Measurements from ENCODE around the gene PARVB.

Gene PARVB, protein sequence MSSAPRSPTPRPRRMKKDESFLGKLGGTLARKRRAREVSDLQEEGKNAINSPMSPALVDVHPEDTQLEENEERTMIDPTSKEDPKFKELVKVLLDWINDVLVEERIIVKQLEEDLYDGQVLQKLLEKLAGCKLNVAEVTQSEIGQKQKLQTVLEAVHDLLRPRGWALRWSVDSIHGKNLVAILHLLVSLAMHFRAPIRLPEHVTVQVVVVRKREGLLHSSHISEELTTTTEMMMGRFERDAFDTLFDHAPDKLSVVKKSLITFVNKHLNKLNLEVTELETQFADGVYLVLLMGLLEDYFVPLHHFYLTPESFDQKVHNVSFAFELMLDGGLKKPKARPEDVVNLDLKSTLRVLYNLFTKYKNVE

DNA sequence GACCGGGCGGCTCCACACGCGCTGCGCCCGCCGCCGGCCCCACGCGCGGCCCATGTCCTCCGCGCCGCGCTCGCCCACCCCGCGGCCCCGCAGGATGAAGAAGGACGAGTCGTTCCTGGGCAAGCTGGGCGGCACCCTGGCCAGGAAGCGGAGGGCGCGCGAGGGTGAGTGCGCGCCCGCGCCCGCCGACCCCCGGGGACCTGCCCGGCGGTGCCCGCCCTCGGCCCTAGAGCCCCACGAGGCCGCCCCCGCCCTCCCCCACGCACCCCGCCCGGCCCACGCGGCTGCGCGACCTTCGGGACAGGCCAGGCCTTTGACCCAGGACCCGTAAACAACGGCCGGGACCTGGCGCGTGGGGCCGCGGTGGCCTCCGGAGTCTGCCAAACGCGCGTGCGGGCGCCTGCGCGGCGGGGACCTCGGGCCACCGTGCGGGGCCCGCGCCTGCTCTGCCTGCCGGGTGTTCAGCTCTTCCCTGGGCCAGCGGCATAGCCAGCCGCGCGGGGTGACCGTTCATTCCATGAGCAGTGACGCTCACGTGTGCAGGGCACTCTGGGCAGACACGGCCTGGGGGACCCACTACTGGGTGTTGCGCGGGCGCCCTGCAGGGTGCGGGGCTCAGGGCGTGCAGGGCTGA is at the start of gene PARVB:
Gene PARVB, plus strand, starts transcription at position 15 of the 634 bp plus-strand sequence. Its CDS starts 38 bp downstream, at position 53.
- DNase-seq: no peak

DNA sequence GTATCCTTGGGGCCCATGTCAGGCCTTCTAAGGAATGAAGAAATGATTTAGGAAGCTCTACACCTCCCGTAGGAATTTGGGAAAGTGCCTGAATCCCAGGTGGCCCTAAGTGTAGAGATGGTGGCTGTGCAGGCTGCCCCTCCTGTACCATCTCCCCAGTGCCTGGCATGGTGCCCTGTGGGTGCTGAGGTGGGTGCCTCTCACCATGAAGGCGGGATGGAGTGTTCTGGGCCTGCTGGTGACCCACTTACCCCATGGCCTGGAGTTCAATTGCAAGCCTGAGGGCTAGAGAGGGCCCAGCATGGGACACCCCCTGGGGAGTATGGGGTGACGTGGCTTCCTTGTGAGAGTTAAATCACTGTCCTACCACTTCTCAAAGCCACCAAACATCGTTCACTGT is 49.1 kb upstream of the PARVB start:
- DNase-seq: no peak

DNA sequence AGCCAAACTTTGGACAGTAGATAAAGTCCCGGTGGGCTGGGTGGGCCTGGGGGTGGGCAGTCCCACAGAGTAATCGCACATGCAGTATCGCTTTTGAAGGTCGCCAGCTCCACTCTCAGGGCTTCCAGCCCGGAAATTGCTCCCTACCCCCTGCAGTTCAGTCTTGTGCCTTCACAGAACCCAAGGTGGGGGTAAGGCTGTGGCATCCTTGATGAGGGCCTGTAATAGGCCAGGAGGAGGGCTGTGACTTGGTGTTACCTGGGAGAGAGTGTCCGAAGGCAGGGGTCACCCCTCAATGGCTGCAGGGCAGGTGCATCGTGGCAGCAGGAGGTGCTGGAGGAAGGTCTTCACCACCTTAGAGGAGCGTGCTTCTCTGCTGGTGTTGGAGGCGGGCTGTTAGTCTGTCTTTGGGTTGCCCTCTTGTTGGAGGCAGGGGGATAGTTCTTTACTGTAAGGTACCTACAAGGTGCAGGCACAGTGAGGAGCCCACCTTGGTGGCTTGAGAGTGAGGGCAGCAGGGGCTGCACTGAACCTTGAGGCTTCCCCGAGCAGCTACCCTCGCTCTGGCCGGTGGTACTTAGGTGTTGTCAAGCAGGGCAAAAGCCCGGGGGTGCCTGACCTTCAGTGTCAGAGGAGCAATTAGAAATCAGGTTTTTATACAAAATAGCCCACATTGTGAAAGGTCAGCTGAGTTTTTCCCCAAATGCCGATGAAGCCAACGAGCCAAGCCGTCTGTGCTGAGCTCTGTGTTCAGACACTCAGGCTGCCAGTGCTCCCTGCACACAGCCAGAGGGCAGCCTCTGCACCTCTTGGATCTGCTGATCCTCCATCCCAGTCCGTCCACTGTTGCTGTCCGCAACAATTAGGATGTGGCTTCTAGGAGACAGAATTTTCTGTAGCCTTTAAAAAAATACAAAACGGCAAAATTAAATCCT is 47.0 kb upstream of the PARVB start:
- no peak for DNase-seq

DNA sequence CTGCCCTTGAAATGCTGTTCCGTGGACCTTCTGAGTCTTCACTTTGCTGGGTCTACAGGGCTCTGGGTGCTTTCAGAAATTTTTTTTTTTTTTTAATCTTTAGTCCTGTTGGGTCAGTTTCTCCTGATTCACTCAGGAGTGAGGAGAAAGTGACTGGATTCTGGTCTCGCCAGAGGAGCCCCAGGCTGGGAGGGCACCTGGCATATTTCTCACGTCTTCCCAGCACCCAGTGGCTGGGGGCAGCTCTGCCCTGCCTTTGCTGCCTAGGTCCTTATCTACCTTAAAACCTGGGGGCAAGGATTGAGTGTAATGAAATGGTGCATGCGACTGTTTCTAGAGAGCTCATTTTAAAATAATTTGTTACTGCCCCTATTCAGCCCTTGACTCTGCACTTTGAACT is 45.5 kb upstream of the PARVB start:
- DNase-seq: no peak

DNA sequence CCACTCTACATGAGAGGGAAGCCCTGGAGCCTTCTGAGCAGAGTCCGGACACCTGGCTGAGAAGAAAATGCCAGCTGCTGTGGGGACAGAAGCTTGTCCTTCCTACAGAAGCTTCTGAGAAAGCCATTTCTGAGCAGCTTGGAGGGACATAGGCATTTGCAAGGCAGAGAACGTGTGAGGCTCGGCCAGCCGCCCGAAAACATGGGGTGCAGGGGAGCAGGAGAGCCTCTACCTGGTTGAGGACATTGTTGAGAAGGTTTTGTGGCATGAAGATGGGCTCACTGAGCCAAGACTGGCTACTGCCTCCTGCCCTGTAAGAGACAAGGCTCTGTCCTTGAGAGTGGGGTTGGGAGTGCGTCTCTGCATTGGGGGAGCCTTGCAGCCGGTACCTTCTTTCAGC is 43.5 kb upstream of the PARVB start:
- no peak for DNase-seq

DNA sequence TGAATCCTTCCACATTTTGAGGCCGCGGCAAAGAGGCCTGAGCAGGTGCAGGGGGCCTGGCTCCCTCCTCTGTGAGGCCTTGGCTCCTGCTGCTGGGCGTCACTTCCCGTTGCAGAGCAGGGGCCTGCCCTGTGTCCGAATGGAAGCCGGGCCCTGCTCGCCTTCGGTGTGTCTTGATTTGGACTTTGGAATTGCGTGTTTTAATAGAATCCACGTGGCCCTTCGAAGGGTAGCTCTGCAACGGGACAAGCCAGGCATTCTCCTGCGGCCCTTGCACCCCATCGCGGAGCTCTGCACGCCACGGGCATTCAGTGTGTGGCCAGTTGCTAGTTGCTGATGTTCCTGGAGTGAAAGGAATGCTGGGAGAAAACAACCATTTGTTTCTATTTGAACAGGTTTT is 43.1 kb upstream of the PARVB start:
- DNase-seq: no peak

DNA sequence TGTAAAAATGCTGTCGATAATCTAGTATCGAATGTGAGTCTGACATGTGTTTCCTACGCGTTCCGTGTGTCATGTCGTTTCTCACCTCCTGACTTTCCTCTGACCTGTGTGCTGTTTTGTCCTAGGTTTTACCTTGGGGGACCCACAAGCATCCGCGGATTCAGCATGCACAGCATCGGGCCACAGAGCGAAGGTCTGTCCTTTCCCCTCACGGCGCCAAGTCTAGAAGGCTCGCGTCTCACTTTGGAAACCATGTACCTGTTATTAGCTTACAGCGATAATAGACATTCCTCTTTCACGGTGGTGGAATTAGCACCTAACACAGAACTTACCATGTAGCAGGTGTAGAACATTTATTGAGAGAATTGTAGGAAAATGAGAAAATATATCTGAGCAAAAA is 40.3 kb upstream of the PARVB start:
- DNase-seq: no peak

DNA sequence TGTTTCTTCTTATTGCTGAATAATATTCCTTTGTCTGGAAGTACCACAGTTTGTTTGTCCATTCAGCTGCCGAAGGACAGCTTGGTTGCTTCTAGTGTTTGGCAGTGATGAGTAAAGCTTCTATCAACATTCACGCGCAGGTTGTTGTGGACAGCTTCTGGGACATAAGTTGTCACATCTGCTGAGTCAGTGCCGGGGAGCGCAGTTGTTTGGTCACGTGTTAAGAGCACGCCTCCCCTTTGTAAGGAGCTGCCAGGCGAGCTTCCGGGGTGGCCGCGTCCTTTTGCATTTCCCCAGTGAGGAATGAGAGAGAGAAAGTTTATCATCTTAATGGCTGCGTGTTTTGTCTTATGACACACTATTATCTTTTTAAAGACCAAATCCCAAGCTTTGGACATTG is 38.6 kb upstream of the PARVB start:
- no peak for DNase-seq

DNA sequence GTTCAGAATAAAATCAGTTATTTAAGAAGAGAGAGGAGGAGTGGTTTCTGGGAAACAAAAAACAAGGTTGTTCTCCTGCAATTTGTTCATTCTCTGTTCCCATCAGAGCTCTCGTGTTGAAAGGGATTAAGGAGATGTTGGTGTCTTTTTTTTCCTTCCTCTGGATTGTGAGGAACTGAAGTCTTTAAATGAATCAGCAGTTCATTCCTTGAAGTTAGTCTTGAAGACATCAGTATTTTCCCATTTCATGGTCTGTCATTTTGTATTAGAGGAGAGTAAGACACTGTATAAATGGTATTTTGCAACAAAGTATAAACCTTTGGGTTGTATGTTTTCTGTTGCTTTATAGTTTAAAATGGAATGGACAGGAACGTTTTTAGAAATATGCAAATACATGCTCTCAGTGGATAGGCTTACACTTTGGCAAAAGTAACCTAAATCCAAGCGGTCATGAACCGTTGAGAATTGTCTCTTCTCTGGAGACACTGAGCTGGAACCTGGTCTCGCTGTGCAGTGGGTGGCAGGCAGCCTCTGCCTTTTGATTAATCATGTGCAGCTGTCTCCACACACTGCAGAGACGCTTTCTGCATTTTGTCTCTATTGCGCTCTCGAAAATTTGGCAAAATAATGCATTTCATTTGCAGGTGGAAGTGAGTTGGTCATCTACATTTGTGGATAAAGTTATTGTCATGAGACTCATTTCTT is 35.8 kb upstream of the PARVB start:
- DNase-seq: no peak

DNA sequence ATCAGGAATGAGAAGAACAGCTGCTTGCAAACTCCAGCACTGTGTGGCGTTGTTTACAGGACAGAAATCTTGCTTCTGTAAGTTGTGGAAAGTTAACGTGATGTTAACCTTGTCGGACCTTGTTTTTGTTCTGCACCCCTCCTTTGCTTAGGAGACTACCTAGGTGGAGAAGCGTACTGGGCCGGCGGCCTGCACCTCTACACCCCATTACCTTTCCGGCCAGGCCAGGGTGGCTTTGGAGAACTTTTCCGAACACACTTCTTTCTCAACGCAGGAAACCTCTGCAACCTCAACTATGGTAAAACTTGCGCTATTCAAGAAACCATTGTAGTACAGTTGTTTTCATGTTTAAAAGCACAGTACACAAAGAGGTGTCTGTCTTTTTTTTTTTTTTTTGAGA is 35.1 kb upstream of the PARVB start:
- no peak for DNase-seq

DNA sequence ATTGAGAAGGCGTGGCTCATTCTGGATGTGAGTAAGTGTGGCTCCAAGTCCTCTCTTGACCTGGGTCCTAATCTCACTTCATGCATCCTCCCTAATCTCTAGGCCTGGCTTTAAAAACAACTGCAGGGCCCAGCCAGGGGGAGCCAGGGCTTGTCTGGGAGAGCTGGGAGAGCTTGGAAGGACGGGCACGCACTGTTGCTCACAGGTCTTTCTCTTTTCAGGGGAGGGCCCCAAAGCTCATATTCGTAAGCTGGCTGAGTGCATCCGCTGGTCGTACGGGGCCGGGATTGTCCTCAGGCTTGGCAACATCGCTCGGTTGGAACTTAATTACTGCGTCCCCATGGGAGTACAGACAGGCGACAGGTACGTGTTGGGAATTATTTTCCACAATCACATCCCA is 34.1 kb upstream of the PARVB start:
- DNase-seq: no peak

DNA sequence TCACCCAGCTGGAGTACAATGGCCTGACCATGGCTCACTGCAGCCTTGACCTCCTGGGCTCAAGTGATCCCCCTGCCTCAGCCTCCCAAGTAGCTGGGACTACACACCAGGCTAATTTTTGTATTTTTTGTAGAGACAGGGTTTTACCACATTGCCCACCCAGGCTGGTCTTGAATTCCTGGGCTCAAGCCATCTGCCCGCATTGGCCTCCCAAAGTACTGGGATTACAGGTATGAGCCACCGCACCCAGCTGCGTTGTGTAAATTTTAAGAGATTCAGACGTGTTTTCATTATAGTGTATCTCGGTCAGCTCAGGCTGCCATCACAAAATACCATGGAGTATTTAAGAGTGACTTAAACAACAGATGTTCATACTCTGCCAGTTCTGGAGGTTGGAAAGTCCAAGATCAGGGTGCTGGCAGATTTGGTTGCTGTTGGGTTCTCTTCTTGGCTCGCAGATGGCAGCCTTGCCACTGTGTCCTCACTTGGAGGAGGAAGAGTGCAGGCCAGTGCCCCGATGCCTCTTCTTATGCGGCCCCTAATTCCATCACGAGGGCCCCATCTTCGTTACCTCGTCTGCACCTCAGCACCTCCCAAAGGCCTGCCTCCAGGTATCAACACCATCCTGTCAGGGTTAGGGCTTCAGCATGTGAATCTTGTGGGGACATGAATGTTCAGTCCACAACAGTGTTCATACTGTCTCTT is 32.6 kb upstream of the PARVB start:
- DNase-seq: no peak

DNA sequence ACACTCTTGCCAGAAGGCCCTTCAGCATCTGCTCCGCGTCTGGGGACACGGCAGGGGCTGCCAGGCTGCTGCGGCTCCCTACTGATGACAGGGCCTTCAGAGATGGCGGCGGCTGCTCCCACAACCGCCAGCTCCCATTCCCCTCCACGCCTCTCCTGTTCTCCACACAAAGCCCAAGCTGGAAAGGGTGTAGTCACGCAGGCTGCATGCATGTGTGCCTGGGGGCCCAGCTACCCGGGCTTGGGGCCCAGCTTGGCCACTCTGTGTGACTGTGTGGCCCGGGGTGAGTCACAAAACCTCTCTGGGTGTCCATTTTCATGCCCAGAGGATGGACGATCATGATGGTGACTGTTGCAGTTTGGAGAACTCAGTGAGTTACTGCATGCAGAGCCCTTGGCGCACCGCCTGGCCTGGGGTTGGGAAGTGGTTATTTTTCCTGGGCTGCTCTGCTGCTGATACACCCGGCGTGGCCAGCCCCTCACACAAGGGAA is 31.7 kb upstream of the PARVB start:
- no peak for DNase-seq

DNA sequence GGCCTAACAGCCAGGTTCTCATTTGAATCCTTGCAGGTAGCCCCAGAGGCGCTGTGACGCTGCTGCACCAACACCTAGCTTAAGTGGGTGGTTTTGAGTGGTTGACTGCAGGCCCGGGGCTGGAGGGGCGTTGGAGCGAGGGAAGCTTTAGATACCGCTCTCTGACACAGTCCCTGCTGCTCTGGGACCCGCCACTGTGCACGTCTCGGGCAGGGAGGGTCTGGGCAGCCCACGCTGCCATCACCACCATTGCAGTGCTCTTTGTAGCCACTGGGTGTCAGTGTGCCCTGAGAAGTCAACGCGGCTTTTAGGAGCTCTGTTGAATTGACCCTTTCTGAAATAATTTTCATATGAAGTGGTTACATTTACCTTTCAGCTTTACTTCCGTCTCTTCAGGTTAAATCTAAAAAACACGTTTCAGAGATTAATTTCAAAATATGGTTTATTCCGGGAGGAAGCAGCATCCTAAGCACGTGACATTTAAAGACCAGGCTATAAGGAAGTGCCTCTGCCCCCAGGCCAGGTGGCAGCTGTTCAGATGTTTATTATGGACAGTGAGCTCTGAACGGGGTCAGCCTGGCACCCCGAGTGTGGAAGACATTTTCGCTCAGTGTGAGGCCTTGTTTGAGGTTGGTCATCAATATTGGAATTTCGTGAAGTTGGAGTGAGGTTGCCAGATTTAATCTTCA is 30.9 kb upstream of the PARVB start:
- no peak for DNase-seq

DNA sequence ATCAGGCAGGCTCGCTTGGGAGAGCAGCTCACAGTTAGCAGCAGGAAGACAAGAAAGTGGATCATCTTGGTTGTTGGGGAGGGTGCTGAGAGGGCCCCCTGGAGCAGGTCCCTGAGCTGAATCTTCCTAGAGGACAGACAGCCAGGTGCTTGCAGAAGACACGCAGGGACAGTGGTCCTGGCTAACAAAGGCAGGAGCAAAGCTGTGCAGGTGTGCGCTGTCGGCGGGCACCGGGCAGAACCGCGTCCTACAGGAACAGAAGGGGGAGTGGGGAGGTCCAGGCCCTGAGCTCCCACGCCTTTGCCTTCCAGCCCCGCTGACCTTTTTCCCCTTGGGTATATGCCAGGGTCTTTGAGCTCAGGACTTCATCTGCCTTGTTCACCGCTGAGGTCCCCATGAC is 30.1 kb upstream of the PARVB start:
- DNase-seq: no peak

DNA sequence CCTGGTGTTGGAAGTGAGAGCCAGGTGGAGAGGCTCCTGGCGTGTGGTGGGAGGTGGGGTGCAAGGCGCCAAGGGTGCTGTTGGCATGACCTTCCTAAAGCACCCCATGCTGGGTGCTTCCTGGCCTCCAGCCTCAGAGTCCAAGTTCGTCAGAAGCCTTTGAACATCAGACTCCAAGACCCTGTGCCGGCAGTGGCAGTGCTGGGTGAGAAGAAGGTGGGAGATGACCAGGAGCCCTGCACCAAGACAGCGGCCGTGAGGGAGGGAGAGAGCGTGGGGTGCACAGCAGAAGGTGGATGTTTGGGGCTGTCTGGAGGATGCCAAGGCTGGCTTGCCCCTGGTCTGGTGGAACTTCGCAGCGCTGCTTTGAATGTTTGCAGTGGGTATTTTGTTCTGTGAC is 29.7 kb upstream of the PARVB start:
- no peak for DNase-seq

DNA sequence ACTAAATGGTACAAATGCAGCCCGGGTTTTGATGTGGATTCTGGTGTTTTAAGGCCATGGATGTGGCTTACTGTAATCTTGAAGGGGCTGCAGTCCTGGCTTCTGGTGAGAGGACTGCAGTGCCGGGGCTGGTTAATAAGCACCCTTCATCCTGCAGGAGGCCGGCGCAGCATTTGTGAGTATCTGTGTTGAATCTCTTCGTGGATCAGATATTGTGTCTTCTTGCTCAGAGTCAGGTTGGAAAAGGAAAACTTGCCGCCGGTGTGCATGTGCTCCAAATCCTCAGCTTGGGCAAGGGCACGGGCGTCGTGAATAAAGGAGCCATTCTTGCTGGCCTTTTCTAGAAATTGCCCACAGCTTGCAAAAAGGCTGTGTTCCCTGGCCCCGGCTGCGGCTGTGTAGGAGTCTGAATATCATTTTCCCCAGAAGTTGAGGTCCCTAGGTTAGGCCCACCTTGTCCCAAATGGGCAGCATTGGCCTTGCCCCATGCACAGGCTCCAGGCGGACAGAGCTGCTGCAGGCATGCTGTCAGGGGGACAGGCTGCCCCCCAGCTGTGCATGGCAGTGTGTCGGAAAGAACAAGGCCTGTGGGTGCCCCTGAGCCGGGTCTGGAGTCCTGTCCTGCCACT is 28.9 kb upstream of the PARVB start:
- no peak for DNase-seq

DNA sequence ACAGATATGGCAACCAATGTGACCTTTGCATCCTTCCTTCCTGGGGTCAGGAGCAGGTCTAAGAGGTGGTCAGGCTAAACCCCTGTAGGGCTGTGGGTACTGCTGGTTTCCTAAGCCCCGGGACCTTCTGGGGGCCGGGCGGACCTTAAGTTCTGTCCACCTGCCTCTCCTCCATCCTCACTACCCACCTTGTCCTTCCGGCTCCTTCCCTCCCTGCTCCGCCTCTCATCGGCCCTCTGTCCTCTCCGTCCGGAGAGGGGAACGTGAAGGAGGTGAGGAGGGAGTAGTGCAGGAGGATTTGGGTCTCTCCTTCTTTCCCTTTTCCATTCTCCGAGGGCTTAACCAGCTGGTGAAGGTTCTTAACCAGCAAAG is 28.3 kb upstream of the PARVB start:
- no peak for DNase-seq

DNA sequence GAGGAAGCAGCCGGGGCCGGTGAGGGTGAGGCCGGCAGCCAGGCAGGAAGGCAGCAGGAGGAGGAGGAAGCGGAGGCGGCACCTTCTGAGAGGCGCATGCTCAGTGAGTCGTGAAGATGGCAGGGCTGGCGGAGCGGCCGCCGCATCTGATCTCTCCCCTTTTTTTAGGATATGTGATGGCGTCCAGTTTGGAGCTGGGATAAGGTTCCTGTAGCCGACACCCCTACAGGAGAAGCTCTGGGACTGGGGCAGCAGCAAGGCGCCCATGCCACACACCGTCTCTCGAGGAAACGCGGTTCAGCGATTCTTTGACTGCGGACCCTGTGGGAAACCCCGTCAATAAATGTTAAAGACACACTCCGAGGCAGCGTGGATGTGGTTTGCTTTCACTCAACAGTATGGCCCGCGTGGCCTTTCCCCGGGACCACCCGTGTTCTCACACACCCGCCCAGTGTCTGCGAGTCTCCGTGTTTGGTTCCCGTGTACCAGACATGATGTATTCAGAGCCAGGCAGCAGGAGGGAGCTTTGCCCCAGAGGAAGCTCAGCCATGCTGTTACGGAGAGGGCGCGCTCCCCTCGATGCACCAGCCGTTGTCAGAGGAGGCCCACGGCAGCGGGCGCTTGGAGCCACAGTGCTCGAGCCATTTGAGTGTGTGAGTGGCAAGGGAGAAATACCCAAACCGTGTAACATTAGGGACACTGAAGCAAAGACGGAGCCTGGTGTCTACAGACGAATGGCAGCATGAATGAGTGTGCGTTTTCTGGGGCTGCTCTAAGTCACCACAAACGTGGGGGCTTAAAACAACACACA is 27.7 kb upstream of the PARVB start:
- DNase-seq: peak in 1 of 2 experiments; percentile 2

DNA sequence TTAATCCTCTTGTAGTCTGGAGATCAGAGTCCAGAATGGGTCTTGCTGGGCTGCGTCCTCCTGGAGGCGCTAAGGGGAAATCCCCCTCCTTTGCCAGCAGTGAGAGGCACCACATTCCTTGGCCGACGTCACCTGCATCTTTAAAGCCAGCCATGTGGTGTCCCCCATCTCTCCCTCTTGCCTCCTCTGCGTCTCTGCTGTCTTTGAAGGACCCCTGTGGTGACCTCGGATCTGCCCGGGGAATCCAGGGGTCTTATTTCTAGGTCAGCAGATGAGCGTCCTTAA is 27.2 kb upstream of the PARVB start:
- no peak for DNase-seq

All from cerebellar nuclear complex (tissue), 1 donor.